Measurements from ENCODE around the gene ADAMTS12.
A peak's percentile ranks its signal among the peaks of the same experiment; 100 is the strongest.

ADAMTS12 gene, protein sequence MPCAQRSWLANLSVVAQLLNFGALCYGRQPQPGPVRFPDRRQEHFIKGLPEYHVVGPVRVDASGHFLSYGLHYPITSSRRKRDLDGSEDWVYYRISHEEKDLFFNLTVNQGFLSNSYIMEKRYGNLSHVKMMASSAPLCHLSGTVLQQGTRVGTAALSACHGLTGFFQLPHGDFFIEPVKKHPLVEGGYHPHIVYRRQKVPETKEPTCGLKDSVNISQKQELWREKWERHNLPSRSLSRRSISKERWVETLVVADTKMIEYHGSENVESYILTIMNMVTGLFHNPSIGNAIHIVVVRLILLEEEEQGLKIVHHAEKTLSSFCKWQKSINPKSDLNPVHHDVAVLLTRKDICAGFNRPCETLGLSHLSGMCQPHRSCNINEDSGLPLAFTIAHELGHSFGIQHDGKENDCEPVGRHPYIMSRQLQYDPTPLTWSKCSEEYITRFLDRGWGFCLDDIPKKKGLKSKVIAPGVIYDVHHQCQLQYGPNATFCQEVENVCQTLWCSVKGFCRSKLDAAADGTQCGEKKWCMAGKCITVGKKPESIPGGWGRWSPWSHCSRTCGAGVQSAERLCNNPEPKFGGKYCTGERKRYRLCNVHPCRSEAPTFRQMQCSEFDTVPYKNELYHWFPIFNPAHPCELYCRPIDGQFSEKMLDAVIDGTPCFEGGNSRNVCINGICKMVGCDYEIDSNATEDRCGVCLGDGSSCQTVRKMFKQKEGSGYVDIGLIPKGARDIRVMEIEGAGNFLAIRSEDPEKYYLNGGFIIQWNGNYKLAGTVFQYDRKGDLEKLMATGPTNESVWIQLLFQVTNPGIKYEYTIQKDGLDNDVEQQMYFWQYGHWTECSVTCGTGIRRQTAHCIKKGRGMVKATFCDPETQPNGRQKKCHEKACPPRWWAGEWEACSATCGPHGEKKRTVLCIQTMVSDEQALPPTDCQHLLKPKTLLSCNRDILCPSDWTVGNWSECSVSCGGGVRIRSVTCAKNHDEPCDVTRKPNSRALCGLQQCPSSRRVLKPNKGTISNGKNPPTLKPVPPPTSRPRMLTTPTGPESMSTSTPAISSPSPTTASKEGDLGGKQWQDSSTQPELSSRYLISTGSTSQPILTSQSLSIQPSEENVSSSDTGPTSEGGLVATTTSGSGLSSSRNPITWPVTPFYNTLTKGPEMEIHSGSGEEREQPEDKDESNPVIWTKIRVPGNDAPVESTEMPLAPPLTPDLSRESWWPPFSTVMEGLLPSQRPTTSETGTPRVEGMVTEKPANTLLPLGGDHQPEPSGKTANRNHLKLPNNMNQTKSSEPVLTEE (N-terminal part only)

DNA sequence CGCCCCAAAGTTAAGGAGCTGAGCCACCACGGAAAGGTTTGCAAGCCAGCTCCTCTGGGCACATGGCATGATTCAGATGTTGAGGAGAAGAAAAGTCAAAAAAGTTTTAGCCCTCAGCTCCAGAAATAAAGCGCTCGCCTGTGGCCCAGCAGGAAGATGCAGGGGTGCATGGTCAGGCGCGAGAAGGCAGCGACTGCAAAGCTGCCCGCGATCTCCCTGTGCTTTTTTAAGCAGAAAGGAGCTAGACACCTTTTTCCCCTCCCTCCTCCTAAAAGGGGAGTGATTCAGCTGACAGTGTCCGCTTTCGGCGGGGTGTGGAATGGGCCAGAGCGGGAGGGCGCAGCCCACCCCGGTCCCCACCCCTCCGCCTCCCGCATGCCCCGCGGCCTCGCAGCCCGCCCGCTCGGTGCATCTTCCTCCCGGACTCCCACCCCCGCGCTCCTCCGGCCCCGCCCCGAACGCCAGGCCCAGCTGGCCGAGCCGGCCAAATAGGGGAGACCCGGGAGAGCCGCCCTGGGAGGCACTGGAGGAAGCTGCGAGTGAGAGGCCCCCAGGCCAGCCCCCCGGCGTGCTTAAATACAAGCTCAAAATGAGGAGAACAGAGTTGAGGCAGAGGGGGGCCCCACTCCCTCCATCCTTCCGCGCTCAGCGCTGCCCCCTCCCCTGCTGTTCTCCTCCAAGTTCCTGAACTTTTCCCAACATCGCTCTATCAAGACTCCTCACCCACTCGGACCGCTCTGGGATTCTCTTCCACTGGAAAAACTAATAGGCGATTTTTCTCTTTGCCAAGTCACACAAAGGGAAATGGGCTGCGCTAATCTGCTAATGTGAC lies at the start of gene ADAMTS12:
Gene ADAMTS12 (minus strand): TSS at position 203 of the 832 bp plus-strand sequence. CDS start 134 bp downstream, at position 69.
- Histone ChIP-seq H3K36me3 (ENCODE audit: control insufficient read depth, insufficient read depth, low read length, severe bottlenecking) (no peaks in the 10 kb centered on the region), H3K9ac (ENCODE audit: low read length) (peak within 1 kb of the TSS; percentile 89), H3K27me3 (replicated peaks; ENCODE audit: control insufficient read depth, insufficient read depth, low read length) (no peaks in the 10 kb centered on the region), H3K4me3 (ENCODE audit: low read length) (peak within 1 kb of the TSS; percentile 89), H3K9me3 (ENCODE audit: control insufficient read depth, low read length) (no peaks in the 10 kb centered on the region), H3K4me1 (ENCODE audit: control insufficient read depth, insufficient read depth, low read length) (peaks cover 64% of the 10 kb centered on the region)
- peak; percentile 84 for DNase-seq (ENCODE audit: low read depth)

DNA sequence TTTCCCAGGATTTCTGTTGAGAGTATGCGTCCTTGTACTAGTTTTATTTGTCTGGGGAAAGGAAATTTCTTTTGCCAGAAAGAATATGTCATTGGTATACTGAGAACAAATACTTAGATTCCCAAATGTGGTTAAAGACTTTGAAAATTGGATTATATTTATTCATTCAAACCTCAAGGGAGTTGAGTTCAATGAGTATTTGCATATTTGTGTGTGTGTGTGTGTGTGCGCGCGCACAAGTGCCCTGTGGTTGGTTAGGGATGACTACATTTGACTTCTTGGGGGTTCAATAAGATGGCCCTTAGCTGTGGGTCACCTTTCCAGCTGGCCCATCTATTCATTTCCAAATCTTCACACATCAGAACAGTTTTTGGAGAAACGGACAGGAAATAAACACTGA lies 49.3 kb upstream of the ADAMTS12 start:
- H3K4me1 ChIP-seq (ENCODE audit: control insufficient read depth, insufficient read depth, low read length), result peaks cover 19% of the 10 kb centered on the region
- no peak overlapping the region for H3K4me3 ChIP-seq (ENCODE audit: low read length)
- peaks cover 3% of the 10 kb centered on the region for H3K9me3 ChIP-seq (ENCODE audit: control insufficient read depth, low read length)
- DNase-seq (ENCODE audit: low read depth), result no peak
- peaks cover 56% of the 10 kb centered on the region for H3K27me3 ChIP-seq (replicated peaks; ENCODE audit: control insufficient read depth, insufficient read depth, low read length)
- no peaks in the 10 kb centered on the region for H3K36me3 ChIP-seq (ENCODE audit: control insufficient read depth, insufficient read depth, low read length, severe bottlenecking)
- H3K9ac ChIP-seq (ENCODE audit: low read length), result no peak overlapping the region

DNA sequence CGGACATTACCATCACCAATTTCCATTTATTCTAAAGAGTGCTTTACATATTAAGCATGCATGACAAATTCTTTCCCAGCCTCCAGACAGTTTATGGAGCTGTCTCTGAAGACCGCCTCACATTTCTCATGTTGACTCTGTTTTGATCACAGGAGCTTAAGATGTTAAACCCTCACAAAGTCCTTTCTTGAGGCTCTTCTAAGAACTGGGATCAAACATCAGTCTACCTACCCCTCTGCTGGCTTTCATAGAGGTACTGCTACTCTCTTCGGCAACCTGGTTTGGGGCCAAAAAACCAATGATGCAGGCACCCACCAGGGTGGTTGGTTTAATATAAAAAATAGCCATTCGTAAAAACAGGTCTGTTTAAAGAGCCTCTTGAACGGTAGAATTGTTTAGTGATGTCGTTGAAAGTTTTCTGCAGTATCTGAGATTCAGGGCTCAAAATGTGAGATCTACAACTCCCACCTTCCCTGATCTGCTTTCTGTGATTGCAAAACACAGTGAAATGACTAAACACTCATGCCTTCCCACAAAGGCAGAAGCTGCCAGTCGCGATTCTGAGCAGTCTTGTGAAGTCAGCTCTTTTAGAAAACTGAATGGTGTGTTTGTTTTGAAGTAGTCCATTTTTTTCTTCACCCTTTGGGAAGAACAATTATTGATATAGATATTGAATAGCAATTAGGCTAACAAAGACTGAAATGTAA lies 47.9 kb upstream of the ADAMTS12 start:
- H3K9ac ChIP-seq (ENCODE audit: low read length), result no peak overlapping the region
- peaks cover 3% of the 10 kb centered on the region for H3K9me3 ChIP-seq (ENCODE audit: control insufficient read depth, low read length)
- DNase-seq (ENCODE audit: low read depth), result peak; percentile 45
- H3K27me3 ChIP-seq (replicated peaks; ENCODE audit: control insufficient read depth, insufficient read depth, low read length), result peaks cover 52% of the 10 kb centered on the region
- H3K4me3 ChIP-seq (ENCODE audit: low read length), result no peak overlapping the region
- no peaks in the 10 kb centered on the region for H3K36me3 ChIP-seq (ENCODE audit: control insufficient read depth, insufficient read depth, low read length, severe bottlenecking)
- peaks cover 19% of the 10 kb centered on the region for H3K4me1 ChIP-seq (ENCODE audit: control insufficient read depth, insufficient read depth, low read length)

DNA sequence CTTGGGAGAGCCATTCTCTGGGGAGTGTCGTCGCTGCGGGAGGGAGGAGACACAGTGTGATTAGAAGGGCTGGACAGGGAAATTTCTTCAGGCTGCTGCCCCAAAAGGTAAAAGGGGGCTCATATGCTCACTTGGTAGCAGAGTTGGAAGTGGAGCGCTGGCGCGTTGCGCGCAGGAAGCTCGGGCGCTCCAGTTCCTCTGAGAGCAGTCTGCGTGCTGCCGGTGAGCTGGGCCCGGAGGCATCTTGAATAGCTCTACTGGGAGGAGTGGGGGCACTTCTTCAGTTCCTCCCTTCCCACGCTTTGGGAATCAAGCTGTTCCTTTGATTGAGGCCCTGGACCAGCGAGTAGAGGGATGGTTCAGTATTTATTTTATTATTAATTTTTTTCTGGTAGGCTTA lies 47.1 kb upstream of the ADAMTS12 start:
- Histone ChIP-seq H3K4me3 (ENCODE audit: low read length) (no peak overlapping the region), H3K36me3 (ENCODE audit: control insufficient read depth, insufficient read depth, low read length, severe bottlenecking) (no peaks in the 10 kb centered on the region), H3K4me1 (ENCODE audit: control insufficient read depth, insufficient read depth, low read length) (peaks cover 23% of the 10 kb centered on the region), H3K27me3 (replicated peaks; ENCODE audit: control insufficient read depth, insufficient read depth, low read length) (peaks cover 52% of the 10 kb centered on the region), H3K9ac (ENCODE audit: low read length) (no peak overlapping the region), H3K9me3 (ENCODE audit: control insufficient read depth, low read length) (peaks cover 3% of the 10 kb centered on the region)
- no peak for DNase-seq (ENCODE audit: low read depth)

DNA sequence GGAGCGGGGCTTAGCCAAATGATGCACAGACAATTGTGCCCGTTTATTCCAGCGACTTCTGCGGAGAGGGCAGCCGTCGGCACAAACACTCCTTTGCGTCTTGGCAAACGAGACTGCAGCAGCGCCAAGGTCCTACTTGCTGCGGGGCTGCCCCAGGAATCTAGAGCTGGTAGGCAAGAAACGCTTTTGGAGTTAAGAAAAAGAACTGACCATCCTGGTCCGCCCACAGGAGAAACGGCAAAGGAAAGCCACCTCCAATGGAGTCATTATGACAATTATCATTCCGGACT lies 46.7 kb upstream of the ADAMTS12 start:
- Histone ChIP-seq H3K4me3 (ENCODE audit: low read length) (no peak overlapping the region), H3K9ac (ENCODE audit: low read length) (no peak overlapping the region), H3K27me3 (replicated peaks; ENCODE audit: control insufficient read depth, insufficient read depth, low read length) (peaks cover 52% of the 10 kb centered on the region), H3K9me3 (ENCODE audit: control insufficient read depth, low read length) (peaks cover 3% of the 10 kb centered on the region), H3K4me1 (ENCODE audit: control insufficient read depth, insufficient read depth, low read length) (peaks cover 23% of the 10 kb centered on the region), H3K36me3 (ENCODE audit: control insufficient read depth, insufficient read depth, low read length, severe bottlenecking) (no peaks in the 10 kb centered on the region)
- no peak for DNase-seq (ENCODE audit: low read depth)

DNA sequence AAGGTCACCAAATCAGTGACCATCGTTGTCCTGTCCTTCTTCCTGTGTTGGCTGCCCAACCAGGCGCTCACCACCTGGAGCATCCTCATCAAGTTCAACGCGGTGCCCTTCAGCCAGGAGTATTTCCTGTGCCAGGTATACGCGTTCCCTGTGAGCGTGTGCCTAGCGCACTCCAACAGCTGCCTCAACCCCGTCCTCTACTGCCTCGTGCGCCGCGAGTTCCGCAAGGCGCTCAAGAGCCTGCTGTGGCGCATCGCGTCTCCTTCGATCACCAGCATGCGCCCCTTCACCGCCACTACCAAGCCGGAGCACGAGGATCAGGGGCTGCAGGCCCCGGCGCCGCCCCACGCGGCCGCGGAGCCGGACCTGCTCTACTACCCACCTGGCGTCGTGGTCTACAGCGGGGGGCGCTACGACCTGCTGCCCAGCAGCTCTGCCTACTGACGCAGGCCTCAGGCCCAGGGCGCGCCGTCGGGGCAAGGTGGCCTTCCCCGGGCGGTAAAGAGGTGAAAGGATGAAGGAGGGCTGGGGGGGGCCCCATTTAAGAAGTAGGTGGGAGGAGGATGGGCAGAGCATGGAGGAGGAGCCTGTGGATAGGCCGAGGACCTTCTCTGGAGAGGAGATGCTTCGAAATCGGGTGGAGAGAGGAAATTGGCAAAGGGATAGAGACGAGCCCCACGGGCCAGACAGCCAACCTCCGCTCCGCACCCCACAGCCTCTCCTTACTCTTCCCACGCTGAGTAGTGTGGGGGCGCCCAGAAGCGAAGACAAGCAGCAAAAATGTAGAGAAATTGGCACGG lies 46.1 kb upstream of the ADAMTS12 start:
- H3K9ac ChIP-seq (ENCODE audit: low read length), result no peak overlapping the region
- DNase-seq (ENCODE audit: low read depth), result no peak
- H3K4me1 ChIP-seq (ENCODE audit: control insufficient read depth, insufficient read depth, low read length), result peaks cover 23% of the 10 kb centered on the region
- H3K27me3 ChIP-seq (replicated peaks; ENCODE audit: control insufficient read depth, insufficient read depth, low read length), result peaks cover 52% of the 10 kb centered on the region
- H3K9me3 ChIP-seq (ENCODE audit: control insufficient read depth, low read length), result peaks cover 3% of the 10 kb centered on the region
- H3K36me3 ChIP-seq (ENCODE audit: control insufficient read depth, insufficient read depth, low read length, severe bottlenecking), result no peaks in the 10 kb centered on the region
- H3K4me3 ChIP-seq (ENCODE audit: low read length), result no peak overlapping the region

DNA sequence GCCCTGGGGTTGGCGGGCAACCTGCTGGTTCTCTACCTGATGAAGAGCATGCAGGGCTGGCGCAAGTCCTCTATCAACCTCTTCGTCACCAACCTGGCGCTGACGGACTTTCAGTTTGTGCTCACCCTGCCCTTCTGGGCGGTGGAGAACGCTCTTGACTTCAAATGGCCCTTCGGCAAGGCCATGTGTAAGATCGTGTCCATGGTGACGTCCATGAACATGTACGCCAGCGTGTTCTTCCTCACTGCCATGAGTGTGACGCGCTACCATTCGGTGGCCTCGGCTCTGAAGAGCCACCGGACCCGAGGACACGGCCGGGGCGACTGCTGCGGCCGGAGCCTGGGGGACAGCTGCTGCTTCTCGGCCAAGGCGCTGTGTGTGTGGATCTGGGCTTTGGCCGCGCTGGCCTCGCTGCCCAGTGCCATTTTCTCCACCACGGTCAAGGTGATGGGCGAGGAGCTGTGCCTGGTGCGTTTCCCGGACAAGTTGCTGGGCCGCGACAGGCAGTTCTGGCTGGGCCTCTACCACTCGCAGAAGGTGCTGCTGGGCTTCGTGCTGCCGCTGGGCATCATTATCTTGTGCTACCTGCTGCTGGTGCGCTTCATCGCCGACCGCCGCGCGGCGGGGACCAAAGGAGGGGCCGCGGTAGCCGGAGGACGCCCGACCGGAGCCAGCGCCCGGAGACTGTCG lies 45.4 kb upstream of the ADAMTS12 start:
- Histone ChIP-seq H3K9ac (ENCODE audit: low read length) (no peak overlapping the region), H3K4me3 (ENCODE audit: low read length) (peak overlapping the region; percentile 89), H3K4me1 (ENCODE audit: control insufficient read depth, insufficient read depth, low read length) (peaks cover 23% of the 10 kb centered on the region), H3K27me3 (replicated peaks; ENCODE audit: control insufficient read depth, insufficient read depth, low read length) (peaks cover 47% of the 10 kb centered on the region), H3K9me3 (ENCODE audit: control insufficient read depth, low read length) (peaks cover 3% of the 10 kb centered on the region), H3K36me3 (ENCODE audit: control insufficient read depth, insufficient read depth, low read length, severe bottlenecking) (no peaks in the 10 kb centered on the region)
- no peak for DNase-seq (ENCODE audit: low read depth)

DNA sequence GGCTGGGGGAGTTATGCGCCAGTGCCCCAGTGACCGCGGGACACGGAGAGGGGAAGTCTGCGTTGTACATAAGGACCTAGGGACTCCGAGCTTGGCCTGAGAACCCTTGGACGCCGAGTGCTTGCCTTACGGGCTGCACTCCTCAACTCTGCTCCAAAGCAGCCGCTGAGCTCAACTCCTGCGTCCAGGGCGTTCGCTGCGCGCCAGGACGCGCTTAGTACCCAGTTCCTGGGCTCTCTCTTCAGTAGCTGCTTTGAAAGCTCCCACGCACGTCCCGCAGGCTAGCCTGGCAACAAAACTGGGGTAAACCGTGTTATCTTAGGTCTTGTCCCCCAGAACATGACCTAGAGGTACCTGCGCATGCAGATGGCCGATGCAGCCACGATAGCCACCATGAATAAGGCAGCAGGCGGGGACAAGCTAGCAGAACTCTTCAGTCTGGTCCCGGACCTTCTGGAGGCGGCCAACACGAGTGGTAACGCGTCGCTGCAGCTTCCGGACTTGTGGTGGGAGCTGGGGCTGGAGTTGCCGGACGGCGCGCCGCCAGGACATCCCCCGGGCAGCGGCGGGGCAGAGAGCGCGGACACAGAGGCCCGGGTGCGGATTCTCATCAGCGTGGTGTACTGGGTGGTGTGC lies 44.7 kb upstream of the ADAMTS12 start, which contains the start of gene RXFP3:
Gene RXFP3 (plus strand): TSS at position 6 of the 636 bp plus-strand sequence. CDS start 355 bp downstream, at position 361.
- Histone ChIP-seq H3K9me3 (ENCODE audit: control insufficient read depth, low read length) (peaks cover 3% of the 10 kb centered on the region), H3K4me3 (ENCODE audit: low read length) (peak within 1 kb of the TSS; percentile 89), H3K9ac (ENCODE audit: low read length) (no peak within 1 kb of the TSS), H3K4me1 (ENCODE audit: control insufficient read depth, insufficient read depth, low read length) (peaks cover 23% of the 10 kb centered on the region), H3K36me3 (ENCODE audit: control insufficient read depth, insufficient read depth, low read length, severe bottlenecking) (no peaks in the 10 kb centered on the region), H3K27me3 (replicated peaks; ENCODE audit: control insufficient read depth, insufficient read depth, low read length) (peaks cover 40% of the 10 kb centered on the region)
- DNase-seq (ENCODE audit: low read depth), result peak; percentile 13

DNA sequence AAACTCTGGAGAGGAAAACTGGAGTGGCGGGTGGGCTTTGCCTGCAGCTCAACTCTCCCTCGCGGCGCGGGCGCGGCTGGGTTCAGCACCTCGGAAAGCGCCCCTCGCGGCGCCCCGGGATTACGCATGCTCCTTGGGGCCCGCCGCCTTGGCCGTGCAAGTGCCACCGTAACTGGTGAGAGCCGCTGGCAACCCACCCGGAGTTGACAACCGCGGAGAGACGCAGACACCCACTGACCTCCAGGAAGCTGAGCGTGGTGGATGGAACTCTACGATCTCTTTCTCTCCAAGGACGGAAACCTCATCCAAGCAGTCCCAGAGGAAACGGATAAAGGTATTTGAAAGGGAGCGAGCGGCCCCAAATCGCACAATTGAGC lies 44.2 kb upstream of the ADAMTS12 start:
- Histone ChIP-seq H3K9me3 (ENCODE audit: control insufficient read depth, low read length) (peaks cover 3% of the 10 kb centered on the region), H3K27me3 (replicated peaks; ENCODE audit: control insufficient read depth, insufficient read depth, low read length) (peaks cover 35% of the 10 kb centered on the region), H3K4me1 (ENCODE audit: control insufficient read depth, insufficient read depth, low read length) (peaks cover 23% of the 10 kb centered on the region), H3K9ac (ENCODE audit: low read length) (no peak overlapping the region), H3K4me3 (ENCODE audit: low read length) (peak overlapping the region; percentile 89), H3K36me3 (ENCODE audit: control insufficient read depth, insufficient read depth, low read length, severe bottlenecking) (no peaks in the 10 kb centered on the region)
- DNase-seq (ENCODE audit: low read depth), result peak; percentile 87

Data from adipocyte (in vitro differentiated cells).